Erythroblast (primary cell): ENCODE measurements around the gene C9orf40.
A peak's percentile ranks its signal among the peaks of the same experiment; 100 is the strongest.

Source experiments
- DNase-seq, 2 experiments: peaks; one replicate each; lab custom pipeline; 2025; lab: John Stamatoyannopoulos, UW
- GATA1 ChIP-seq: IDR thresholded peaks from 2 replicates; pipeline ENCODE4 v1.6.1; 2011; ENCODE audit warnings: low read depth, mild to moderate bottlenecking, control low read depth, low read length, moderate library complexity
- POLR2A ChIP-seq: IDR thresholded peaks from 2 replicates; pipeline ENCODE4 v1.6.1; 2011; ENCODE audit warnings: mild to moderate bottlenecking, low read length

C9orf40 gene

GRCh38 chr9:74953235-74953751 is 581 bp upstream of the C9orf40 start:
- peak; percentile 50 to 69 for DNase-seq
- TF ChIP-seq POLR2A = no peak
- no peak for TF ChIP-seq GATA1

- TF ChIP-seq POLR2A (no peak), GATA1 (no peak)
- DNase-seq = peak; percentile 70 to 80
These were observed 974 bp downstream of the C9orf40 start for GRCh38 chr9:74951725-74952151.

- DNase-seq = peak; percentile 39 to 41
- TF ChIP-seq POLR2A (no peak), GATA1 (no peak)
These were observed 1.5 kb downstream of the C9orf40 start for GRCh38 chr9:74951107-74951720.

GRCh38 chr9:74949859-74950855 is 2.6 kb downstream of the C9orf40 start:
- DNase-seq = peak; percentile 50 to 61
- TF ChIP-seq POLR2A (no peak), GATA1 (no peak)

GRCh38 chr9:74948937-74949336 is 3.8 kb downstream of the C9orf40 start:
- TF ChIP-seq POLR2A (peak; percentile 41), GATA1 (no peak)
- peak; percentile 89 to 93 for DNase-seq

- TF ChIP-seq POLR2A = no peak
- TF ChIP-seq GATA1 = no peak
- DNase-seq = no peak
These were observed 6.0 kb downstream of the C9orf40 start for GRCh38 chr9:74946686-74947085.

- DNase-seq = peak; percentile 58 to 75
- TF ChIP-seq GATA1 (no peak), POLR2A (no peak)
These were observed 9.9 kb downstream of the C9orf40 start for GRCh38 chr9:74942801-74943200.

GRCh38 chr9:74940600-74940999 is 12.1 kb downstream of the C9orf40 start:
- no peak for TF ChIP-seq GATA1
- TF ChIP-seq POLR2A = no peak
- DNase-seq = no peak

- no peak for DNase-seq
- TF ChIP-seq GATA1 = no peak
- no peak for TF ChIP-seq POLR2A
These were observed 17.7 kb downstream of the C9orf40 start for GRCh38 chr9:74935008-74935407.

GRCh38 chr9:74921737-74922136 is 31.0 kb downstream of the C9orf40 start:
- DNase-seq = peak; percentile 50 to 73
- TF ChIP-seq POLR2A (no peak), GATA1 (no peak)

- peak in 1 of 2 experiments; percentile 25 for DNase-seq
- no peak for TF ChIP-seq GATA1
- TF ChIP-seq POLR2A = no peak
These were observed 31.6 kb downstream of the C9orf40 start for GRCh38 chr9:74920944-74921626.

GRCh38 chr9:74910036-74910435 is 42.7 kb downstream of the C9orf40 start:
- no peak for TF ChIP-seq GATA1
- TF ChIP-seq POLR2A = no peak

GRCh38 chr9:74908665-74909064 is 44.0 kb downstream of the C9orf40 start:
- TF ChIP-seq GATA1 (no peak), POLR2A (no peak)
- DNase-seq = no peak

More at GRCh38 chr9:74910036-74910435, 42.7 kb downstream of the C9orf40 start:
- no peak for DNase-seq

- DNase-seq = no peak
- TF ChIP-seq POLR2A = no peak
These were observed 45.6 kb downstream of the C9orf40 start for GRCh38 chr9:74907085-74907484.
